ENCODE results near the gene MBTD1. TPM values are rescaled to one million over a fixed set of nuclear protein-coding genes. Genes with fewer than 3 reads are reported as not detected.
A peak's percentile ranks its signal among the peaks of the same experiment; 100 is the strongest.
"Not testable (repeated sequence)": the region's sequence is repeated elsewhere in the genome, so short reads cannot be mapped to it uniquely, and the experiment has no call there.

Gene MBTD1
- total RNA-seq, 2 donors from 2014 or later = 11.3 to 16.5 TPM

DNA sequence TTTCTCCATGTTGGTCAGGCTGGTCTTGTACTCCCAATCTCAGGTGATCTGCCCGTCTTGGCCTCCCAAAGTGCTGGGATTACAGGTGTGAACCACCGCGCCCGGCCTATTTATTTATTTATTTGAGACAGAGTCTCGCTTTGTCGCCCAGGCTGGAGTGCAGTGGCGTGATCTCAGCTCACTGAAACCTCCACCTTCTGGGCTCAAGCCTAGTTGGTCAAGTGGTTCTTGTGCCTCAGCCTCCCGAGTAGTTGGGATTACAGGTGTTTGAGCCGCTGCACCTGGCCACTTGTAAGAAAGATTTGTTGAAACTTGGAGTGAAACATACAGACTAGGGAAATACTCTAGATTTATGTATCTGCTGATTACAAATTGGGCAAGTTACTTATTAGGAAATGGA is 87.8 kb downstream of the MBTD1 start:
- ATAC-seq; H3K27ac Mint-ChIP-seq; H3K9me3 Mint-ChIP-seq; DNase-seq (ENCODE audit: low spot score in 2 of 2): not testable (repeated sequence)
- H3K36me3 Mint-ChIP-seq = peaks cover 18 to 29% of the 10 kb centered on the region in 2 donors

DNA sequence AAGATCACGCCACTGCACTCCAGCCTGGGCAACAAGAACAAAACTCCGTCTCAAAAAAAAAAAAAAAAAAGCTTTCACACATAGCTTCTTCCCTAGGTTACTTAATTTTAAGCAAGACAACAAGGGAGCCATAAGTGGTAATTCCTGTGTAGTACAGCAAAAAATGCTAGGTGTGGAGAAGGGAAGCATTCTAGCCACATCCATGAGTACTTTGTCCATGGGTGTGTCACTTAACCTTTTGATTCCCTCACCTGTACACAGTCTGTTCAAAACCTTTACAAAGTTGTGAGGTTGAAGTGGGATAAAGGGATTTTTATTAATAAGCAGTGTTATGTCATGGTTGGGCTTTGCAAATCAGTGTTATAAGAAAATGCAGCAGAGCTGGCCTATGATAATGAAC is 89.1 kb downstream of the MBTD1 start:
- H3K36me3 Mint-ChIP-seq = peaks cover 21 to 33% of the 10 kb centered on the region in 2 donors
- H3K27ac Mint-ChIP-seq = no peak overlapping the region
- ATAC-seq = no peak

DNA sequence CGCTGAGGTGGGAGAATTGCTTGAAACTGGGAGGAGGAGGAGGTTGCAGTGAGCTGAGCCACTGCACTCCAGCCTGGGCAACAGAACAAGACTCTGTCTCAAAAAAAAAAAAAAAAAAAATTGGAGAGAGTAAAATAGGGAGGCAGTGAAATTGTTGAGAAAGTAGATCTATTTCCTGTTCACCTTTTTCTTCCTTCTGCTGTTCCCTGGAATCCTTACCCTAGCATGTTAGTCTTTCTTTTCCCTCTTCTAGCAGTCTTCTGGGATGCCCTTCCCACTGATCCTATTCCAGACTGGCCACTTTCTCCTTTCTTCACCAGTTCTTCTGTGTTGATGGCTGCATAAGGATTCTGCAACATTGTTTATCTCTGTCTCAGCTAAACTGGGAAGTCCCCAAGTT is 90.5 kb downstream of the MBTD1 start:
- DNase-seq (ENCODE audit: low spot score in 2 of 2) (no peak), ATAC-seq (no peak)
- Mint-ChIP-seq H3K9me3 (no peaks in the 10 kb centered on the region), H3K36me3 (peaks cover 21 to 39% of the 10 kb centered on the region in 2 donors), H3K27ac (peak overlapping the region in 1 of 2 donors; percentile 63)

More for the DNA sequence above, 89.1 kb downstream of the MBTD1 start:
- H3K9me3 Mint-ChIP-seq = no peaks in the 10 kb centered on the region
- no peak for DNase-seq (ENCODE audit: low spot score in 2 of 2)

DNA sequence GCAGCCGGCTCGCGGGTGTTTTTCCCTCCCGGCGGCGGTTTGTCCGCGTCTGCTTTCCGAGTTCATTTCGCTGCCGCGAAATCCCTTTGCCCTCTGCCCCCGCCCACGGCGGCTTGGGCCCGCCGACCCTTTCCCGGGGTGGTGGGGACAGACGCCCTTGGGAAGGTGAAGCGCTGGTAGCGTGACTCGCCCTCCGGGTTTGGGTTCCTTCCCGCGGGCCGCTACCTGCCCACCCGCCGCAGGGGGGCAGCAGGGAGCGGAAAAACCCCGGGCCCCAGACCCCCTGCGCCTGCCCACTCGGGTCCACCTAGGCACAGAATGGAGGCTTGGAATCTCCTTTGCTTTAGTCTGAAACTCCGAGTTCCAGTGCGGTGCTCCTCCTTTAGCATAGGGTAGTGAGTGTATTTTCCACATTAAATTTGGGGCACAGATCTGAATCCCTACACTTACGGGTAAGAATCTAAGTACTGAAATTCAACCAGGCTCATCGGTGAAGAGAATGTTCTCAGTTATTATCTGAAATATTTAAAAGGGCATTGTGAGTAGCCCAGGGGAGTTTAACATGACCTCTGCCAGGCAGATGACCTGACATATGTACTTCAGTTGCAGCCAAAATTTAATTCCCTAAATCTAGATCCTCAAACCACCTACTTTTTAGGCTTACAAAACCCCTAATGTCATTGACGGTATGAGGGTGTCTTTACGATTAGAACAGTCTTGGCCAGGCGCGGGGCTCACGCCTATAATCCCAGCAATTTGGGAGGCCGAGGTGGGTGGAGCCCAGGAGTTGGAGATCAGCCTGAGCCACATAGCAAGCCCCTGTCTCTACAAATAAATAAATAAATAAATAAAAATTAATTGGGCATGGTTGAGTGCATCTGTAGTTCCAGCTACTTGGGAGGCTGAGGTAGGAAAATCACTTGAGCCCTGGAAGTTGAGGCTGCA is 92.6 kb downstream of the MBTD1 start:
- peaks cover 21 to 39% of the 10 kb centered on the region in 2 donors for H3K36me3 Mint-ChIP-seq

DNA sequence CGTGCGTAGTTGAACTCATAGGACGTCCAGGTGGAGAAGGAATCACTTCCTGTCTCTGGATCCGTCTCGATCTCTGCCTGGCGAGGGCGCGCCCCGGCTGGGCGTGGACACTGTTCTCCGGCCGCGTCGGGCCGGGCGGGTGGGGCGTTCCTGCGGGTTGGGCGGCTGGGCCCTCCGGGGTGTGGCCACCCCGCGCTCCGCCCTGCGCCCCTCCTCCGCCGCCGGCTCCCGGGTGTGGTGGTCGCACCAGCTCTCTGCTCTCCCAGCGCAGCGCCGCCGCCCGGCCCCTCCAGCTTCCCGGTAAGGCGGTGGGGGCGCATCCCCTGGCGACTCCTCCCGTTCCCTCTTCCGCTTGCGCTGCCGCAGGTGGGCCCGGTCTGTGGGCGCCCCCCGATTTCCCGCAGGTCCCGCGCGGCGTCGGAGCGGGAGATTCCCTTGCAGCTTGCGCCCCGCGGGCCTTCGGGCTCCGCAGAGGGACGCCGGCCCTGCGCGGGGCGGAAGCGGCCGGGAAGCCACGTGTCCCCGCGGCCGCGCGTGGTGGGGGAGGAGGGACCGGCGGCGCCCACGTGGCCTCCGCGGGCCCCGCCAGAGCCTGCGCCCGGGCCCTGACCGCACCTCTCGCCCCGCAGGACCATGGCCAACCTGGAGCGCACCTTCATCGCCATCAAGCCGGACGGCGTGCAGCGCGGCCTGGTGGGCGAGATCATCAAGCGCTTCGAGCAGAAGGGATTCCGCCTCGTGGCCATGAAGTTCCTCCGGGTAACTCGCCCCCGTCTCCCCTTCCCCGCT is 93.5 kb downstream of the MBTD1 start, which contains the start of gene NME2:
Gene NME2 (plus strand): TSS at position 214 of the 789 bp plus-strand sequence. CDS start 420 bp downstream, at position 634.
- Mint-ChIP-seq H3K27ac (peak within 1 kb of the TSS; percentile 92 to 98), H3K9me3 (no peaks in the 10 kb centered on the region), H3K36me3 (peaks cover 20 to 39% of the 10 kb centered on the region in 2 donors)
- DNase-seq (ENCODE audit: low spot score in 2 of 2) (peak; percentile 78 to 81), ATAC-seq (peak; percentile 84 to 88)

More for the DNA sequence above, 92.6 kb downstream of the MBTD1 start:
- H3K9me3 Mint-ChIP-seq = no peaks in the 10 kb centered on the region
- DNase-seq (ENCODE audit: low spot score in 2 of 2) = peak; percentile 79 to 84
- peak overlapping the region; percentile 90 to 92 for H3K27ac Mint-ChIP-seq
- peak; percentile 62 to 68 for ATAC-seq

DNA sequence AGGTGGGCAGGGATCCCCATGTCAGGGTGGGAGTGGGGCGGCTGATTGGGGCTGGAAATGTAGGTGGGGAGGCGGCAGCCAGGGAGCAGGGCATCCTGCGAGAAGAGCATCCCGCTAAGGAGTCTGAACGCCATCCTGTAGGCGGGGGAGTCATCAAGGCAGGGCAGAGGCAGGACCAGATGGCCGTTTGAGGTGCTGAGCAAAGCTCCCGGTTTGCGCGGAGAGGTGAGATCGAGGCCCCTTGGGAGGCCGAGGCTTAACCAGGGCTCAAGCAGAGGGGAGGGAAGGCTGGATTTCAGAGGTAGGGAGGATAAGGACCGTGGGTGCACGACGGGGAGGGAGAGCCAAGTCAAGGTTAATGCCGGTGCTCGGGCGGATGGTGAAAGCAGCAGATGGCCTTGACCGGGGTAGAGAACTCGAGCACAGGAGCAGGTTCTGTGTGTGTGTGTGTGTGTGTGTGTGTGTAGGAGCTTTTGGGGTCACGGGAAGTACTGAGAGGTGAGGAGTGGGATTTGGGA is 94.1 kb downstream of the MBTD1 start:
- no peaks in the 10 kb centered on the region for H3K9me3 Mint-ChIP-seq
- DNase-seq (ENCODE audit: low spot score in 2 of 2) (no peak), ATAC-seq (peak; percentile 2 to 29)
- peaks cover 13 to 38% of the 10 kb centered on the region in 2 donors for H3K36me3 Mint-ChIP-seq
- H3K27ac Mint-ChIP-seq = peak overlapping the region; percentile 92 to 98

DNA sequence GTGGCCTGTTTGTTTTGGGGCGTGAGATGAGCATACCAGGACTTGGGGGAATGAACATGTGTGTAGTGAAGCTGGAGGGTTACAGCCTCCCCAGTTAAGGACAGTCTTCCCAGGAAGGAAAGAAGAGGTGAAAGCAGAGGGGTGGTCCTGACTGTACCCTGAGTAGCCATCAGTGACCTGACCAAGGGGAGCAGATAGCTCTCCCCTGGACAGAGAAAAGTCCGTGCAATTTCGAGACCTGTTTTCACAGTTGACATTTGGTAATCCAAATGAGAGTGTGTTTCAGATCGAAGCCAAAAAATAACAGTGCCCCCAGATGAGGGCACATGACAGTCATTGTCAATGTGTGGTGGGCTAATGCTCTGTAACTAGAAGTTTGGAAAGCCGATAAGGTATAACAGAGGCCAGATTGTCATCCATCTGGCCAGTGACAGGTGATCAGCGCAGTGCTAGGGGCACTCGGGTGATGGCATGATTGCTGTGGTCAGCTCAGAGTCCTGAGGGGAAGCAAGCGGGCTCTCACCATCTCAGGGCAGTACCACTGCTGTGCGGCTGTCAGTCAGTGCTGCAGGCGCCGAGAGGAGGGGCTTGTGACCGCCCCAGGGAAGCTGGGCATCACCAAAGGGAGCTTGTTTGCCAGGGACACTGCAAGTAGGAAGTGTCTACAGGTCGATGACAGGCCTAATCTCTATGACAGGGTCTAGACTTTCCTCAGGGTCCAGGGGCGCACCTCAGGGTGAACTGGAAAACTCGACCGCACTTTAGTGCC is 94.8 kb downstream of the MBTD1 start:
- H3K9me3 Mint-ChIP-seq = no peaks in the 10 kb centered on the region
- DNase-seq (ENCODE audit: low spot score in 2 of 2) (no peak), ATAC-seq (no peak)
- H3K36me3 Mint-ChIP-seq = peaks cover 13 to 38% of the 10 kb centered on the region in 2 donors
- peak overlapping the region; percentile 92 to 98 for H3K27ac Mint-ChIP-seq

DNA sequence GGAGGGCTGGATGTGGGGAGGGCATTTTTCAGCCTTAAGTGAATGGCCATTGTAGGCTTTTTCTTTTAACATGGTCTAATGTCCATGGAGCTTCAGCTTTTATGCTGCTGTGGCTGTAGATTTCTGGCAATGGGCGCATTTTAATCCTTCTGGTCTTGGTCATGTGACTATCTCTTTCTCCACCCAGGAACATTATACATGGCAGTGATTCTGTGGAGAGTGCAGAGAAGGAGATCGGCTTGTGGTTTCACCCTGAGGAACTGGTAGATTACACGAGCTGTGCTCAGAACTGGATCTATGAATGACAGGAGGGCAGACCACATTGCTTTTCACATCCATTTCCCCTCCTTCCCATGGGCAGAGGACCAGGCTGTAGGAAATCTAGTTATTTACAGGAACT is 98.3 kb downstream of the MBTD1 start:
- DNase-seq (ENCODE audit: low spot score in 2 of 2) = no peak
- H3K27ac Mint-ChIP-seq = peak overlapping the region in 1 of 2 donors; percentile 2
- no peaks in the 10 kb centered on the region for H3K9me3 Mint-ChIP-seq
- H3K36me3 Mint-ChIP-seq = peaks cover 7 to 25% of the 10 kb centered on the region in 2 donors
- no peak for ATAC-seq

DNA sequence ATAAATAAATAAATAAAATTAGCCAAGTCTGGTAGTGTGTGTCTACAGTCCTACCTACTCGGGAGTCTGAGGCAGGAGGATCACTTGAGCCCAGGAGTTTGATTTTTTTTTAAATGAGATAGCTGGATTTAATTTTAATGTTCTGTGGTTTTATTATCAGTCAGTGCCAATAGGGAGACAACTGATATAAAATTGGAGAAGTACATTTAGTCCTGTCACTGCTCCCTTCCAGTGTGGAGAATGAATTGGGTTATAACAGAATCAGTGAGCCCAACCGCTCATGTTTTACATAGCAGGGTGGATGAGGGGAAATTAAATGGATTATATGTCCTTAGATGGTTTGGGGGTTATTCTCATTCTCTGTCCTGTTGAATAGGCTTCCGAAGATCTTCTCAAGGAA is 100.2 kb downstream of the MBTD1 start:
- no peak overlapping the region for H3K27ac Mint-ChIP-seq
- H3K9me3 Mint-ChIP-seq = no peaks in the 10 kb centered on the region
- peaks cover 14 to 28% of the 10 kb centered on the region in 2 donors for H3K36me3 Mint-ChIP-seq
- no peak for DNase-seq (ENCODE audit: low spot score in 2 of 2)
- no peak for ATAC-seq

DNA sequence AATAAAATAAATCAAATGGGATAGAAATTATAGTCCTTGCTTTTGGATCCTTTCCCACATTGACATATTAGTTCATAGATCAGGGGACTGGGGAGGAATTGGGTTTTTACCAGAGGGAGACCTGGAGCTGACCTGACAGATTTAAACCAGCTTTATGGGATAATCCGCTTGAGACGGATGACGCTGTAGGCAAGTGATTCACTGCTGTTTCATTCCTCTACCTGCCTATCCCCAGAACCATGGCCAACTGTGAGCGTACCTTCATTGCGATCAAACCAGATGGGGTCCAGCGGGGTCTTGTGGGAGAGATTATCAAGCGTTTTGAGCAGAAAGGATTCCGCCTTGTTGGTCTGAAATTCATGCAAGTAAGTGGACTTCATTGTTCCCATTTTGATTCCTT is 104.4 kb downstream of the MBTD1 start:
- ATAC-seq = no peak
- DNase-seq (ENCODE audit: low spot score in 2 of 2) = no peak
- Mint-ChIP-seq H3K27ac (peak overlapping the region in 1 of 2 donors; percentile 19), H3K9me3 (no peaks in the 10 kb centered on the region), H3K36me3 (peaks cover 14 to 21% of the 10 kb centered on the region in 2 donors)

DNA sequence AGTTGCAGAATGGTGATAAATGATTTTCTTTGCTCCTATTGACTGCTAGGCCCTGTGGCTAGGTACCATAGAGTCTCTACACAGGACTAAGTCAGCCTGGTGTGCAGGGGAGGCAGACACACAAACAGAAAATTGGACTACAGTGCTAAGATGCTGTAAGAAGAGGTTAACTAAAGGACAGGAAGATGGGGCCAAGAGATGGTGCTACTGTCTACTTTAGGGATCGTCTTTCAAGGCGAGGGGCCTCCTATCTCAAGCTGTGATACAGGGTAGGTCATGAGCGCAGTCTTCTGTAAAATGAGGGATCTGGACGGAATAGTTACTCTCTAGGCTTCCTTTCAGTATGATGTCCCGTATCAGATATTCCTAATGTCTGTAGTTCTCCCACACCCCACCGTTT is 105.7 kb downstream of the MBTD1 start:
- ATAC-seq (no peak), DNase-seq (ENCODE audit: low spot score in 2 of 2) (no peak)
- Mint-ChIP-seq H3K27ac (no peak overlapping the region), H3K9me3 (no peaks in the 10 kb centered on the region), H3K36me3 (peaks cover 14 to 21% of the 10 kb centered on the region in 2 donors)

DNA sequence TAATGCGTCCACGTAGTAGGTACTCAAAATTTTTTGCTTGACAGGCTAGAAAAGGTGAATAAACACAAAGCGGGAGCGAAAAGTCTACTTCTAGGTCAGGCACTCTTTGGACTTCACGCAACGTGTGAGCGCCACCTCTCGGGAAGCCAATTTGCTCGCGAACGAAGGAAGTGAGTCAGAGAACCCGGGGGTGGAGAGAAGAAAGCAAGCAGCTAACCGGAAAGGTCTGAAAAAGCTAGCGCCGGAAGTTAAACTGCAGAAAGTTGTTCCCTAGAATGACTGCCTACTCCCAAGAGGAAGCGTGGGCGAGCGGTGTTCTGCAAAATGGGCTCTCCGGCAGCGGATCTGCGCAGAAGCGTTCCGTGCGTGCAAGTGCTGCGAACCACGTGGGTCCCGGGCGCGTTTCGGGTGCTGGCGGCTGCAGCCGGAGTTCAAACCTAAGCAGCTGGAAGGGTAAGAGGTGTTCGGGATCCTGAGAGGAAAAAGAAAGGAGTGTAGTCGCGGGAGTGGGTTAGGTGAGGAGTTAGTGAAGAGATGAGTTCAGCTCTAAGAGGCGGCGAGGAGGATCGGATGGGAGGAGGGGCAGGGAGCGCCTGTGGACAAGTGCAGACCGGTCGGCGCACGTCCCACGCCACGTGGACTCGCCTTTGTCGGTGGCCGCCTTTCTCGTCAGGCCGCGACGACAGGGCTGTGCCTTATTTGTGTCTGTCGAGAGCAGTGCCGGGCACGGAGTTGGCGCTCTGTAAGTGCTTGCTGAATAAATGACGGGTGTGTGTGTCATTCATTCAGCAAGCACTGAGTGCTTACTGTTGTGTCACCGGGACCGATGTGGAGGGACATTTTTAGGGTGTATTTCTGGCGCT is 106.4 kb downstream of the MBTD1 start, which contains the start of gene NME1:
Gene NME1 (plus strand): TSS at position 350 of the 863 bp plus-strand sequence. CDS start 2,096 bp downstream, outside the sequence.
- DNase-seq (ENCODE audit: low spot score in 2 of 2) (peak; percentile 99 to 100), ATAC-seq (peak; percentile 89 to 96)
- no peak within 1 kb of the TSS for H3K27ac Mint-ChIP-seq
- peaks cover 14 to 21% of the 10 kb centered on the region in 2 donors for H3K36me3 Mint-ChIP-seq
- H3K9me3 Mint-ChIP-seq = no peaks in the 10 kb centered on the region

DNA sequence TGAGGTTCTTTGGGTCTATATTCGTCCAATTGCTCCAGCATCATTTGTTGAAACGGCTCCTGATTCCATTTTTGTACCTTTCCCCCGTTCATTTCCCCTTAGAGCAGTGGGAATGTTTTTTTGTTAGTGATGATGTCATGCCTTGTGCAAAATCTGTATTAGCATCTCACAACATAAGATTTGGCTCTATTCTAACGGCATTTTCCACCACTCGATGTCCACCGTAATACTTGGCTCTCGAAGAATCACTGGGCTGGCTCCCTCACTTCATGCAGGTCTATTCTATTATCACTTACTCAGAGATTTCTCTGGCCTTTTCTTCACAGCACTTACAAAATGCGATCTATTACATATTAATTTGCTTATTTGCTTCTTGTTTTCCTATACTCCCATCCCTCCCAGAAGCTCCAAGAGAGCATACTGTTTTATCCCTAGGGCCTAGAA is 107.1 kb downstream of the MBTD1 start:
- ATAC-seq = no peak
- DNase-seq (ENCODE audit: low spot score in 2 of 2) = no peak
- Mint-ChIP-seq H3K27ac (no peak overlapping the region), H3K9me3 (no peaks in the 10 kb centered on the region), H3K36me3 (peaks cover 14 to 21% of the 10 kb centered on the region in 2 donors)

DNA sequence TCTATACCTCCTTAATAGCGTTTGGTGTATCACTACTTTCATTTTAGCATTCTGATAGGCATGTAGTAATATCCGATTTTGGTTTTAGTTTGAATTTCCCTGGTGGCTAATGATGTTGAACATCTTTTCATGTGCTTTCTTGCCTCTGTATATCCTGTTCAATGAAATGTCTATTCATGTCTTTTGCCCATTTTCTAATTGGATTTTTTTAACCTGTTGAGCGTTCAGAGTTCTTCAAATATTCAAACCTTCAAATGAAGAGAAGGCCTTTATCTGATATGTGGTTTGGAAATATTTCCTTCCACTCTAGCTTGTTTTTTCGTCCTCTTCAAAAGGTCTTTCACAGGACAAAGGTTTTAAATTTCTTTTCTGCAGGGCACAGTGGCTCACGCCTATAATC is 108.9 kb downstream of the MBTD1 start:
- DNase-seq (ENCODE audit: low spot score in 2 of 2) (no peak), ATAC-seq (no peak)
- Mint-ChIP-seq H3K27ac (no peak overlapping the region), H3K36me3 (peaks cover 6 to 8% of the 10 kb centered on the region in 2 donors), H3K9me3 (no peaks in the 10 kb centered on the region)

DNA sequence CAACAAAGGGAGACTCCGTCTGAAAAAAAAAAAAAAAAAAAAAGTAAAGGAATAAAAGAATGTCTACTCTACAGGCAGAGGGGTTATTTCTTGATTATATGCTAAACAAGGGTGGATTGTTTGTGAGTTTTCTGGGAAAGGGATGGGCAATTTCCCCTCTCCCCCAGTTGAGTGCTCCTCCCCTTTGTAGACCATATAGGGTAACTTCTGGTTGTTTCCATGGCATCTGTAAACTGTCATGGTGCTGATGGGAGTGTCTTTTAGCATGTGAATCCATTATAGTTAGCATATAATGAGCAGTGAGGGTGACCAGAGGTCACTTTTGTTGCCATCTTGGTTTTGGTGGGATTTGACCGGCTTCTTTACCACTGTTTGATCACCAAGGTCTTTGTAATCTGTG is 110.7 kb downstream of the MBTD1 start:
- no peaks in the 10 kb centered on the region for H3K36me3 Mint-ChIP-seq
- DNase-seq (ENCODE audit: low spot score in 2 of 2) (no peak), ATAC-seq (no peak)
- H3K27ac Mint-ChIP-seq = no peak overlapping the region
- H3K9me3 Mint-ChIP-seq = no peaks in the 10 kb centered on the region
